Measurements from ENCODE around the gene PROS1.
"Not testable (repeated sequence)": the region's sequence is repeated elsewhere in the genome, so short reads cannot be mapped to it uniquely, and the experiment has no call there.

Gene PROS1

DNA sequence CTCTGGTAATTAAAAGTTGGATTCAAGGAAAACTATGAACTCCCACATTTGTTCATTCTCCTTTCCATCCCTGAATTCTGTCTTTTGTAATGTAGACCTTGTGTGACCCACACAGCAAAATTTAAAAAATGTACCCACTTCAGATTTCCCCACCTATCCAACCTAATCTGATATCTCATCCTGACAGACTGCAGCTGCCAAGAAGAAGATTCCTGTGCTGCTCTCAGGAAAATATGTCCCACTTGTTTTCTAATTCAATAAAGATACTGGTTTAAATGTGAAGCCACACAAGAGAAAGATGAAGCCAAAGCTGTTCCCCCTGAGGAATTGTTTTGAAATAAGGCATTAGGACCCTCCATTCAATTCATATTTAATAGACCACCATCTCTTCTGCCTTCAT lies 100.3 kb downstream of the PROS1 start:
- not testable (repeated sequence) for DNase-seq (ENCODE audit: low read depth)

DNA sequence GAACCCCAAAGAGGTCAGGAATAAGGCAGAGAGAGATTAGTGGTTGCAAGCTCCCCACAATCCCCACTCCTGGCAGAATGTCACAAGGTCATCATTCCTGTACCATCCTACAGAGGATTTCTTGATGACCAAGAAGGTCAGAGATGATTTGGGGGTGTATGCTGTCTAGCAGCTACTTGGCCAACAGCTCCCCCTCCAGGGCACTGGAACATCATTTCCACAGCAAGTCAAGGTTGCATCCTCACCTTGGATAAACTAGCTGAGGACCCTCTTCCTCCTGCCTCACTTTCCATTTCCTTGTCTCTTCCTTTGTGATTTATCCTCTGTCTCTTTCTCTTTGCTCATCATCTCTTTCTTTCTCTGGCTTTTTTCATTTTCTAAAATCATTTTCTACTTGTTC lies 106.3 kb downstream of the PROS1 start:
- DNase-seq (ENCODE audit: low read depth): no peak

DNA sequence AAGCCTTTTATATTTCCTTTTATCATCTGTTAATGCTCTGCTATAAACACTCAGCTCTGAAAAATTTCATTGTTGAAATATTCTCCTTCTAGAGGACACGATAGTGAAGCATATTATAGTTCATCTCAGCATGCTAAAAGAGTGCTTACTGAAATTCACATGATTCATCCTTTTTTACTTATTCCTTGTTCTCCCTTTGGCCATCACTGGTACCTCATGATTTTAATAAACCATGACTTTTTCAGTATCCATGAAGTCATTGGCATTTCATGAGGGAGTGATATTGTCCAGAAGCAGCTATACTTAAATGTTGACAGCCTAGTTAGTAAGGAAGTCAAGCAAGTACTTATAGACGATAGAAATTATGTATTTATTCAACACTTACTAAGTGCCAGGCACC lies 112.7 kb downstream of the PROS1 start:
- no peak for DNase-seq (ENCODE audit: low read depth)

DNA sequence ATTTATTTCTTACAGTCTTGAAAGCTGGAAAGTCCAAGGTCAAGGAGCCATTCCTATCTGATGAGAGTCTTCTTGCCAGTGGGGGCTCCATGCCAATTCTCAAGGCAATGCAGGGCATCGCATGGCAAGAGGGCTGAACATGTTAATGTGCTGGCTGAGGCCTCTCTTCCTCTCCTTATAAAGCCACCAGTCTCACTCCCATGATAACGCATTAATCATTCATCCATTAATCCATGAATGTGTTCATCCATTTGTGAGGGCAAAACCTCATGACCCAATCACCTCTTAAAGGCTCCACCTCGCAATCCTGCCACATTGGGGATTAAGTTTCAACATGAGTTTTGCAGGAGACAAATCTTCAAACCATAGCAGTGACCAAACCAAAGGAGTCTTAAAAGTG lies 118.3 kb downstream of the PROS1 start:
- DNase-seq (ENCODE audit: low read depth): no peak

DNA sequence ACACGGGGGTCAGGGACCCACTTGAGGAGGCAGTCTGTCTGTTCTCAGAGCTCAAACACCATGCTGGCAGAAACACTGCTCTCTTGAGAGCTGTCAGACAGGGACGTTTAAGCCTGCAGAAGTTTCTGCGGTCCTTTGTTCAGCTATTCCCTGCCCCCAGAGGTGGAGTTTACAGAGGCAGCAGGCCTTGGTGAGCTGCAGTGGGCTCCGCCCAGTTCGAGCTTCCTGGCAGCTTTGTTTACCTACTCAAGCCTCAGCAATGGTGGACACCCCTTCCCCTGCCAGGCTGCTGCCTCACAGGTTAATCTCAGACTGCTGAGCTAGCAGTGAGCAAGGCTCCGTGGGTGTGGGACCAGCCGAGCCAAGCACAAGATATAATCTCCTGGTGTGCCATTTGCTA lies 121.5 kb downstream of the PROS1 start:
- not testable (repeated sequence) for DNase-seq (ENCODE audit: low read depth)

DNA sequence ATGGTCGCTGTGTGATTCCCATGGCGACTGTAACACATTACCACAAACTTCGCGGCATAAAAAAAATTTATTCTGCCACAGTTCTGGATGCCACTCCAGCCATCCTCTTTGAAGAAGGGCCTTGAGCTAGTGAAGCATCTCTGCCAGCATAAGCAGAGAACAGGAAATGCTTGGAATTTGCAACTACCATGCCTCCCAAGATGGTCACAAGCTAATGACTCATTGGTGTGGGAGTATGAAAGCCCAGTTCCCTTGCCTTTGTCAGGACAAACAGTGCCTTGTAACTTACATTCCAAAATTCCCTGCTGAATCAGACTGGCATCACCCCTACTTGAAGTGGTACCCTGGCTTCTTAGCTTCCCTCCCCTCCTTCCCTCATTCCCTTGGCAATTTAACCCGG lies 129.7 kb downstream of the PROS1 start:
- DNase-seq (ENCODE audit: low read depth): peak; percentile 84

DNA sequence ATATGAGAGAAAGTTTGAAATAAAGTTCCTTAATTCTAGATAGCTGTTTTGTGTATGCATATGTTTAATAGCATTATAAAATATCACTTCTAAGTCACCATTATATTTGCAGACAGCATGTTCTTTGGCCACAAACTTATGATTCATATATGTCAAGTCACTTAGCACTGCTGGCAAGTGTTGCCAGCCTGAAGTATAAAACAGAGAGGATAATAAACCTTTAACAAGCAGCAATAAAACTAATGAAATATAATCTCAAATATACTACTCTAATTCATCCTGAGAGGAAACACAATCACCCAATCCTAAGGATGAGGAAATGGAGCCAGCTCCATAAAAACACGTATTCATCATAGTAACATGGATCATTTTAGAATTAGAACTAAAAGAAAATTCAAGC lies 134.5 kb downstream of the PROS1 start:
- not testable (repeated sequence) for DNase-seq (ENCODE audit: low read depth)
